Liver (tissue), 3 donors: ENCODE data around the gene MRPL58.

Source experiments
- GABPA ChIP-seq, 2 donors: IDR thresholded peaks in 1 of 2; conservative IDR thresholded peaks in 1 of 2; 2 replicates each; pipeline ENCODE4 v1.6.1; 2016; ENCODE audit warnings: antibody characterized with exemption in 2 of 2, mild to moderate bottlenecking in 1 of 2, moderate library complexity in 1 of 2
- JUND ChIP-seq, 2 donors: IDR thresholded peaks; 2 replicates each; pipeline ENCODE4 v1.6.1; 2016; ENCODE audit warnings: antibody characterized with exemption in 2 of 2
- SP1 ChIP-seq: IDR thresholded peaks from 2 replicates; pipeline ENCODE4 v1.6.1; 2018; ENCODE audit warnings: antibody characterized with exemption, mild to moderate bottlenecking
- TAF1 ChIP-seq: conservative IDR thresholded peaks from 2 replicates; pipeline ENCODE4 v1.6.1; 2016; ENCODE audit warnings: antibody characterized with exemption, mild to moderate bottlenecking
- TF ChIP-seq, protein P1 (sequence below): IDR thresholded peaks from 2 replicates; pipeline ENCODE4 v1.6.1; 2016; ENCODE audit warnings: antibody characterized with exemption
- TF ChIP-seq, protein P2 (sequence below): IDR thresholded peaks from 2 replicates; pipeline ENCODE4 v1.6.1; 2016; ENCODE audit warnings: antibody characterized with exemption, mild to moderate bottlenecking
- TF ChIP-seq, protein P3 (sequence below): fragments of 150-350 bp; IDR thresholded peaks from 2 replicates; pipeline ENCODE4 v1.5.1; 2017; ENCODE audit warnings: improper control_type of control experiment, low read depth, low read length; ENCODE audit not compliant: missing input control
- donor health status: healthy.
- donor health status: healthy.

GRCh38 chr17:75061055-75061438 lies 48.6 kb downstream of the MRPL58 start:
- TF ChIP-seq, protein P1, sequence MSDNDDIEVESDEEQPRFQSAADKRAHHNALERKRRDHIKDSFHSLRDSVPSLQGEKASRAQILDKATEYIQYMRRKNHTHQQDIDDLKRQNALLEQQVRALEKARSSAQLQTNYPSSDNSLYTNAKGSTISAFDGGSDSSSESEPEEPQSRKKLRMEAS = no peak
- TF ChIP-seq, protein P2, sequence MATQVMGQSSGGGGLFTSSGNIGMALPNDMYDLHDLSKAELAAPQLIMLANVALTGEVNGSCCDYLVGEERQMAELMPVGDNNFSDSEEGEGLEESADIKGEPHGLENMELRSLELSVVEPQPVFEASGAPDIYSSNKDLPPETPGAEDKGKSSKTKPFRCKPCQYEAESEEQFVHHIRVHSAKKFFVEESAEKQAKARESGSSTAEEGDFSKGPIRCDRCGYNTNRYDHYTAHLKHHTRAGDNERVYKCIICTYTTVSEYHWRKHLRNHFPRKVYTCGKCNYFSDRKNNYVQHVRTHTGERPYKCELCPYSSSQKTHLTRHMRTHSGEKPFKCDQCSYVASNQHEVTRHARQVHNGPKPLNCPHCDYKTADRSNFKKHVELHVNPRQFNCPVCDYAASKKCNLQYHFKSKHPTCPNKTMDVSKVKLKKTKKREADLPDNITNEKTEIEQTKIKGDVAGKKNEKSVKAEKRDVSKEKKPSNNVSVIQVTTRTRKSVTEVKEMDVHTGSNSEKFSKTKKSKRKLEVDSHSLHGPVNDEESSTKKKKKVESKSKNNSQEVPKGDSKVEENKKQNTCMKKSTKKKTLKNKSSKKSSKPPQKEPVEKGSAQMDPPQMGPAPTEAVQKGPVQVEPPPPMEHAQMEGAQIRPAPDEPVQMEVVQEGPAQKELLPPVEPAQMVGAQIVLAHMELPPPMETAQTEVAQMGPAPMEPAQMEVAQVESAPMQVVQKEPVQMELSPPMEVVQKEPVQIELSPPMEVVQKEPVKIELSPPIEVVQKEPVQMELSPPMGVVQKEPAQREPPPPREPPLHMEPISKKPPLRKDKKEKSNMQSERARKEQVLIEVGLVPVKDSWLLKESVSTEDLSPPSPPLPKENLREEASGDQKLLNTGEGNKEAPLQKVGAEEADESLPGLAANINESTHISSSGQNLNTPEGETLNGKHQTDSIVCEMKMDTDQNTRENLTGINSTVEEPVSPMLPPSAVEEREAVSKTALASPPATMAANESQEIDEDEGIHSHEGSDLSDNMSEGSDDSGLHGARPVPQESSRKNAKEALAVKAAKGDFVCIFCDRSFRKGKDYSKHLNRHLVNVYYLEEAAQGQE = no peak
- TF ChIP-seq JUND (IDR thresholded peaks at IDR 0.05) (no peak), GABPA (IDR thresholded peaks at IDR 0.05 in 1 of 2, conservative IDR thresholded peaks at IDR 0.05 in 1 of 2) (no peak), TAF1 (no peak), SP1 (no peak)
- TF ChIP-seq, protein P3, sequence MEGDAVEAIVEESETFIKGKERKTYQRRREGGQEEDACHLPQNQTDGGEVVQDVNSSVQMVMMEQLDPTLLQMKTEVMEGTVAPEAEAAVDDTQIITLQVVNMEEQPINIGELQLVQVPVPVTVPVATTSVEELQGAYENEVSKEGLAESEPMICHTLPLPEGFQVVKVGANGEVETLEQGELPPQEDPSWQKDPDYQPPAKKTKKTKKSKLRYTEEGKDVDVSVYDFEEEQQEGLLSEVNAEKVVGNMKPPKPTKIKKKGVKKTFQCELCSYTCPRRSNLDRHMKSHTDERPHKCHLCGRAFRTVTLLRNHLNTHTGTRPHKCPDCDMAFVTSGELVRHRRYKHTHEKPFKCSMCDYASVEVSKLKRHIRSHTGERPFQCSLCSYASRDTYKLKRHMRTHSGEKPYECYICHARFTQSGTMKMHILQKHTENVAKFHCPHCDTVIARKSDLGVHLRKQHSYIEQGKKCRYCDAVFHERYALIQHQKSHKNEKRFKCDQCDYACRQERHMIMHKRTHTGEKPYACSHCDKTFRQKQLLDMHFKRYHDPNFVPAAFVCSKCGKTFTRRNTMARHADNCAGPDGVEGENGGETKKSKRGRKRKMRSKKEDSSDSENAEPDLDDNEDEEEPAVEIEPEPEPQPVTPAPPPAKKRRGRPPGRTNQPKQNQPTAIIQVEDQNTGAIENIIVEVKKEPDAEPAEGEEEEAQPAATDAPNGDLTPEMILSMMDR = no peak
